GM18858 (cell line): ENCODE results near the gene TNF.

Experiments used
- ATAC-seq: cut with Tn5 transposase; IDR thresholded peaks from one replicate; pipeline ENCODE4 v1.9.1; 2021; ENCODE audit not compliant: unreplicated experiment

TNF gene

DNA sequence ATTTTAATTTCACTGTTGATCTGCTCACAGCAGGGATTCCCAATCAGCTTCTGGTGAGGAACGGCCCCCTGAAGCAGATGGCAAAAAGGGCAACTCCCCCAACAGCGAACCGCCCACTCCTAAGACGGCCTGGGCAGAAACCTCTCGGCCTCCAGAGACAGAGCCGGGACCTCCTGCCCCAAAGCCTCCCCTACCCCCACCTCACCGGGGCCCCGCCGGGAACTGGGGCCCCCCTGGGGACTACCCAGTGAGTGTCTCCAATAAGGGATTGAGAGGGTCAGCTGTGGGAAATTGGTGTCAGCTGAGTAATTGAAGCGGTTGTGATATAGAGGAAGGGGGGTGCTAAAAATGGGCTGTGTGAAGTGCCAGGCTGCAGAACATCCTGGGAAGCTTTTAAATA, 51.6 kb downstream of the TNF start:
- ATAC-seq = no peak

GRCh38 chr6:31627690-31628287, 52.4 kb downstream of the TNF start:
- no peak for ATAC-seq
